Right lobe of liver (tissue), 4 donors: Measurements from ENCODE around the gene RNF121.

Experiments used
- CTCF ChIP-seq, 4 donors: fragments of 200-600 bp in 3 of 4; fragments of 450-650 bp in 1 of 4; IDR thresholded peaks; one replicate each; pipeline versions ENCODE4 v1.5.1 to v1.8.0; 2016 to 2022; ENCODE audit warnings: antibody characterized with exemption in 4 of 4, mild to moderate bottlenecking in 2 of 4
- POLR2A ChIP-seq: fragments of 450-650 bp; IDR thresholded peaks from one replicate; pipeline ENCODE4 v1.6.1; 2017; ENCODE audit warnings: antibody characterized with exemption, mild to moderate bottlenecking
- donor health status: DM: no; HTN: no; CAD: no.
- donor health status: DM: no; HTN: no; CAD: no.
- donor health status: DM: no; HTN: yes; CAD: no.

GRCh38 chr11:71935338-71935925 is 6.6 kb downstream of the RNF121 start:
- no peak for TF ChIP-seq CTCF (IDR thresholded peaks at IDR 0.05)
- no peak for TF ChIP-seq POLR2A
